ENCODE measurements around the gene RILPL2.
"Not testable (repeated sequence)": the region's sequence is repeated elsewhere in the genome, so short reads cannot be mapped to it uniquely, and the experiment has no call there.

The RILPL2 gene

DNA sequence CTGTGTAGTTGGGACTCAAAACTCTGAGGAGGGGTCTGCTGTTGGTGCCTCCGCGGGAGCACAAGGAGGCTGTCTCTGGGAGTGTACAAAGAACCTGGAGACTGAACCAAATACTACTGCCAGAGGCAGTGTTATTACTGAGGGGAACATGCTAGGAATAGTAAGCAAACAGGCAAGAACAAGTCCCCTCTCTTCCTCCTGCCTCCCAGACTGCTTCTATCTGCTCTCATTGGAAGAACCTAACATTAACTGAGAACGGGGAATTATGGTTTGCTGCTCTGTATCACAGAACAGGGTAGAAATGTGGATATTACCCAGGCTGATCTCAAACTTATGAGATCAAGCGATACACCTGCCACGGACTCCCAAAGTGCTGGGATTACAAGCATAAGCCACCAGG lies 57.1 kb downstream of the RILPL2 start:
- DNase-seq = no peak

DNA sequence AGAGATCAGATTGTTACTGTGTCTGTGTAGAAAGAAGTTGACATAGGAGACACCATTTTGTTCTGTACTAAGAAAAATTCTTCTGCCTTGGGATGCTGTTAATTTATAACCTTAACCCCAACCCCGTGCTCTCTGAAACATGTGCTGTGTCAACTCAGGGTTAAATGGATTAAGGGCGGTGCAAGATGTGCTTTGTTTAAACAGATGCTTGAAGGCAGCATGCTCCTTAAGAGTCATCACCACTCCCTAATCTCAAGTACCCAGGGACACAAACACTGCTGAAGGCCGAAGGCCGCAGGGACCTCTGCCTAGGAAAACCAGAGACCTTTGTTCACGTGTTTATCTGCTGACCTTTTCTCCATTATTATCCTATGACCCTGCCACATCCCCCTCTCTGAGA lies 64.1 kb downstream of the RILPL2 start:
- not testable (repeated sequence) for DNase-seq

DNA sequence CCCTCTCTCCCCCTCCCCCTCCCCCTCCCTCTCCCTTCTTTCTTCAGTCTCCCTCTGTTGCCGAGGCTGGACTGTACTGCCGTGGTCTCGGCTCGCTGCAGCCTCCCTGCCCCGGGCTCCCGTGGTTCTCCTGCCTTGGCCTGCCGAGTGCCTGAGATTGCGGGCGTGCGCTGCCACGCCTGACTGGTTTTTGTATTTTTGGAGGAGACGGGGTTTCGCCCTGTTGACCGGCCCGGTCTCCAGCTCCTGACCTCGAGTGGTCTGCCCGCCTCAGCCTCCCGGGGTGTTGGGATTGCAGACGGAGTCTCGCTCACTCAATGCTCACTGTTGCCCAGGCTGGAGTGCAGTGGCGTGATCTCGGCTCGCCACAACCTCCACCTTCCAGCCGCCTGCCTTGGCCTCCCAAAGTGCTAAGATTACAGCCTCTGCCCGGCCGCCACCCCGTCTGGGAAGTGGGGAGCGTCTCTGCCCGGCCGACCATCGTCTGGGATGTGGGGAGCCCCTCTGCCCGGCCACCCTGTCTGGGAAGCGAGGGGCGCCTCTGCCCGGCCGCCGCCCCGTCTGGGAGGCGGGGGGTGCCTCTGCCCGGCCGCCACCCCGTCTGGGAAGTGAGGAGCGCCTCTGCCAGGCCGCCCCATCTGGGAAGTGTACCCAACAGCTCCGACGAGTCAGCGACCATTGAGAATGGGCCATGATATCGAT lies 64.7 kb downstream of the RILPL2 start:
- DNase-seq = not testable (repeated sequence)

DNA sequence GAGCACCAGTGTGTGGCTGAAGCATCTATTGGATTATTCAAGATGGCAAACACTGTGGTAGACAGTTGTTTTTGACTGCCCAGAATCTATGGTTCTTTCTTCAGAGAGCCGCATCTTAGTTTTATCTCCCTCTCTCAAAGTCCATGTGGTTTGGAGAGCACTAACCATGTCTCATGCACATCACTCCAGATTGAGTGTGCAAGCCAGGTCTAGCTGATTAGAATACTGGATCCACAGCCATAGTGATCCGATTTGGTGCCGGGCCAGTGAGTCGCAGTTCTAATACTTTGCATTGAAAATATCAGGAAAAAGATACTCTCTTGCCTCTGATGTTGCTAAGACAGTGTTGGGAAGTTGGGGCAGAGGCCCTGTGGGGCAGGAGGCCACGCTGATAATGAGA lies 67.3 kb downstream of the RILPL2 start:
- DNase-seq = no peak

DNA sequence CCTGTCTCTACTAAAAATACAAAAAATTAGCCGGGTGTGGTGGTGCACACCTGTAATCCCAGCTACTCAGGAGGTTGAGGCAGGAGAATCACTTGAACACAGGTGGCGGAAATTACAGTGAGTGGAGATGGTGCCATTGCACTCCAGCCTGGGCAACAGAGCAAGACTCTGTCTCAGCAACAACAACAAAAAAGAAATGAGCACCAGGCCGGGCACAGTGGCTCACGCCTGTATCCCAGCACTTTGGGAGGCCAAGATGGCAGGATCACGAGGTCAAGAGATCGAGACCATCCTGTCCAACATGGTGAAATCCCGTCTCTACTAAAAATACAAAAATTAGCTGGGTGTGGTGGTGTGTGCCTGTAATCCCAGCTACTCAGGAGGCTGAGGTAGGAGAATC lies 68.1 kb downstream of the RILPL2 start:
- DNase-seq = not testable (repeated sequence)

DNA sequence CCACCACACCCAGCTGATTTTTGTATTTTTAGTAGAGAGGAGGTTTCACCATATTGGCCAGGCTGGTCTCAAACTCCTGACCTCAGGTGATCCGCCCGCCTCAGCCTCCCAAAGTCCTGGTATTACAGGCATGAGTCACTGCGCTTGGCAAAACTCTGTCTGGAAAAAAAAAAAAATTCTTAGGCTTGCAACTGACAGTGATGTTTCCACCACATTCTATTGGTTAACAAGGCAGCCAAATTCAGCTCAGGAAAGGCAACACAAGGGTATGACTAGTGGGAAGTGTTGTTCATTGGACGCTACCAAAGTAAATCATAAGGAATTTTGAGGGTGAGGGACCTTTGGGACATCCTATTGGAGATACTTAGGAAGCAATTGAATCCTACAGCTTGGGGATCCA lies 69.0 kb downstream of the RILPL2 start:
- DNase-seq = no peak

All from NCI-H146 (cell line).